OCI-LY7 (cell line): ENCODE data around the gene CERK. TPM values are rescaled to one million over a fixed set of nuclear protein-coding genes. Genes with fewer than 3 reads are reported as not detected.

Source experiments
- BruUV-seq: library from RNA; stranded (reverse); fragments of 400-500 nt; replicated peaks from 2 replicates; lab custom pipeline; 2021; lab: Mats Ljungman, UMichigan
- CTCF ChIA-PET: fragments of 300-600 bp; sonication (Branson Sonifier 250); formaldehyde crosslinking; loops from one replicate; lab custom pipeline; 2022; ENCODE audit warnings: antibody characterized with exemption; ENCODE audit not compliant: unreplicated experiment; lab: Charles Lee
- POLR2A ChIA-PET: fragments of 300-600 bp; sonication (Branson Sonifier 250); formaldehyde crosslinking; loops from one replicate; lab custom pipeline; 2022; ENCODE audit warnings: antibody characterized with exemption; lab: Charles Lee
- DNase-seq: peaks from one replicate; pipeline ENCODE4 v3.0.0-alpha.2; 2015; ENCODE audit warnings: low spot score
- H2AFZ ChIP-seq: fragments of 200-600 bp; sonication (generic), shearing (Covaris generic); 2 replicates; pipeline ENCODE4 v1.6.1; 2014; ENCODE audit warnings: mild to moderate bottlenecking, antibody characterized with exemption, low read length, moderate library complexity
- H3K27ac ChIP-seq: fragments of 200-600 bp; sonication (generic); 2 replicates; pipeline ENCODE4 v1.5.1; 2014; ENCODE audit warnings: mixed run types, low read depth, mild to moderate bottlenecking, moderate library complexity, low read length, inconsistent platforms; ENCODE audit not compliant: poor library complexity, severe bottlenecking
- H3K36me3 ChIP-seq: fragments of 200-600 bp; sonication (generic); 2 replicates; pipeline ENCODE4 v1.6.1; 2014; ENCODE audit warnings: mild to moderate bottlenecking, antibody characterized with exemption, low read length, moderate library complexity, mixed read lengths; ENCODE audit not compliant: insufficient read depth
- H3K4me1 ChIP-seq: fragments of 200-600 bp; sonication (generic); 2 replicates; pipeline ENCODE4 v1.5.1; 2014; ENCODE audit warnings: mild to moderate bottlenecking, low read length; ENCODE audit not compliant: insufficient read depth, poor library complexity, severe bottlenecking
- H3K4me2 ChIP-seq: fragments of 200-600 bp; sonication (generic); 2 replicates; pipeline ENCODE4 v1.6.1; 2014; ENCODE audit warnings: mild to moderate bottlenecking, low read length
- H3K4me3 ChIP-seq: fragments of 200-600 bp; sonication (generic); 2 replicates; pipeline ENCODE4 v1.5.1; 2014; ENCODE audit warnings: mild to moderate bottlenecking, low read depth, low read length; ENCODE audit not compliant: poor library complexity, severe bottlenecking
- H3K79me2 ChIP-seq: fragments of 200-600 bp; sonication (generic); 2 replicates; pipeline ENCODE4 v1.6.1; 2016; ENCODE audit warnings: low read depth, mild to moderate bottlenecking, low read length, moderate library complexity, mixed read lengths; ENCODE audit not compliant: insufficient read depth
- H3K9me2 ChIP-seq: fragments of 200-600 bp; sonication (generic); 2 replicates; pipeline ENCODE4 v1.6.1; 2016; ENCODE audit warnings: mild to moderate bottlenecking, low read length, mixed read lengths; ENCODE audit not compliant: insufficient read depth
- H3K9me3 ChIP-seq: fragments of 200-600 bp; sonication (generic); 2 replicates; pipeline ENCODE4 v1.6.1; 2014; ENCODE audit warnings: mild to moderate bottlenecking, mixed run types, low read length, mixed read lengths
- H4K20me1 ChIP-seq: fragments of 200-600 bp; sonication (generic); 2 replicates; pipeline ENCODE4 v1.6.1; 2014; ENCODE audit warnings: mild to moderate bottlenecking, antibody characterized with exemption, low read length, moderate library complexity, mixed read lengths; ENCODE audit not compliant: insufficient read depth
- EZH2phosphoT487 ChIP-seq: fragments of 200-600 bp; sonication (generic); IDR thresholded peaks from 2 replicates; pipeline ENCODE4 v1.6.1; 2018; ENCODE audit warnings: low read depth, borderline replicate concordance, mild to moderate bottlenecking, mixed run types, antibody characterized with exemption, low read length, moderate library complexity, mixed read lengths
- intact Hi-C: fragments of 100-400 bp; cut with micrococcal nuclease; formaldehyde crosslinking; loops from one replicate; pipeline ENCODE4 v1.10.0; 2022; ENCODE audit not compliant: unreplicated experiment
- total RNA-seq, 2 experiments: library from RNA; depleted of rRNA in 1 of 2; stranded (reverse); fragments of >200 nt in 1 of 2; shearing (Covaris generic) in 1 of 2; gene quantifications; 2 replicates each; pipeline ENCODE4 v1.2.3, GENCODE V29; 2014 to 2022
- TF ChIP-seq, protein P1 (sequence below): fragments of 200-600 bp; sonication (generic); conservative IDR thresholded peaks from 2 replicates; pipeline ENCODE4 v1.5.1; 2014; ENCODE audit warnings: mild to moderate bottlenecking, antibody characterized with exemption, low read length, moderate library complexity, mixed read lengths

The CERK gene
- total RNA-seq, 2 experiments from 2014 or later, result 36.6 to 48.1 TPM

DNA sequence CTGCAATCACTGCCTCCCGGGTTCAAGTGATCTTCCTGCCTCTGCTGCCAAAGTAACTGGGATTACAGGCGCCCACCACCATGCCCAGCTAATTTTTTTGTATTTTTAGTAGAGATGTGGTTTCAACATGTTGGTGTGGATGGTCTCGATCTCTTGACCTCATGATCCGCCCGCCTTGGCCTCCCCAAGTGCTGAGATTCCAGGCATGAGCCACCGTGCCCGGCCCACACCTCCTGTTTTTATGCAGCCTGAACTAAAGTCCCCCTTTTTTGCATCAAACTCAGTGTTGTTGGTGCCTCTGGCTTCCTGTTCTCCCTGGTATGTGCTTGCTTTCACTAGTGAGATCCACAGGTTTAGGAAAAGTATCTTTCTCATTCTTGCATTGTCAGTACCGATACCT is 28.6 kb upstream of the CERK start:
- no peak for TF ChIP-seq EZH2phosphoT487
- TF ChIP-seq, protein P1, sequence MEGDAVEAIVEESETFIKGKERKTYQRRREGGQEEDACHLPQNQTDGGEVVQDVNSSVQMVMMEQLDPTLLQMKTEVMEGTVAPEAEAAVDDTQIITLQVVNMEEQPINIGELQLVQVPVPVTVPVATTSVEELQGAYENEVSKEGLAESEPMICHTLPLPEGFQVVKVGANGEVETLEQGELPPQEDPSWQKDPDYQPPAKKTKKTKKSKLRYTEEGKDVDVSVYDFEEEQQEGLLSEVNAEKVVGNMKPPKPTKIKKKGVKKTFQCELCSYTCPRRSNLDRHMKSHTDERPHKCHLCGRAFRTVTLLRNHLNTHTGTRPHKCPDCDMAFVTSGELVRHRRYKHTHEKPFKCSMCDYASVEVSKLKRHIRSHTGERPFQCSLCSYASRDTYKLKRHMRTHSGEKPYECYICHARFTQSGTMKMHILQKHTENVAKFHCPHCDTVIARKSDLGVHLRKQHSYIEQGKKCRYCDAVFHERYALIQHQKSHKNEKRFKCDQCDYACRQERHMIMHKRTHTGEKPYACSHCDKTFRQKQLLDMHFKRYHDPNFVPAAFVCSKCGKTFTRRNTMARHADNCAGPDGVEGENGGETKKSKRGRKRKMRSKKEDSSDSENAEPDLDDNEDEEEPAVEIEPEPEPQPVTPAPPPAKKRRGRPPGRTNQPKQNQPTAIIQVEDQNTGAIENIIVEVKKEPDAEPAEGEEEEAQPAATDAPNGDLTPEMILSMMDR, result no peak
- Histone ChIP-seq H3K4me2 (peak overlapping the region; percentile 34; the same call in 1 of the 2 replicates), H2AFZ (no peak overlapping the region), H3K36me3 (peaks cover 25% of the 10 kb centered on the region), H3K27ac (no peak overlapping the region), H4K20me1 (no peaks in the 10 kb centered on the region; the same call in 1 of the 2 replicates), H3K79me2 (peaks cover 85% of the 10 kb centered on the region), H3K9me2 (no peaks in the 10 kb centered on the region), H3K4me3 (no peak overlapping the region), H3K9me3 (no peaks in the 10 kb centered on the region), H3K4me1 (peaks cover 69% of the 10 kb centered on the region)
- BruUV-seq, result no TSS peak
- ChIA-PET POLR2A (no interaction called here), CTCF (no interaction called here)
- intact Hi-C loops, result loop anchor here (10.0 kb wide), 1 partner anchor 202 kb away; no protein-coding TSS in a partner anchor
- no peak for DNase-seq

DNA sequence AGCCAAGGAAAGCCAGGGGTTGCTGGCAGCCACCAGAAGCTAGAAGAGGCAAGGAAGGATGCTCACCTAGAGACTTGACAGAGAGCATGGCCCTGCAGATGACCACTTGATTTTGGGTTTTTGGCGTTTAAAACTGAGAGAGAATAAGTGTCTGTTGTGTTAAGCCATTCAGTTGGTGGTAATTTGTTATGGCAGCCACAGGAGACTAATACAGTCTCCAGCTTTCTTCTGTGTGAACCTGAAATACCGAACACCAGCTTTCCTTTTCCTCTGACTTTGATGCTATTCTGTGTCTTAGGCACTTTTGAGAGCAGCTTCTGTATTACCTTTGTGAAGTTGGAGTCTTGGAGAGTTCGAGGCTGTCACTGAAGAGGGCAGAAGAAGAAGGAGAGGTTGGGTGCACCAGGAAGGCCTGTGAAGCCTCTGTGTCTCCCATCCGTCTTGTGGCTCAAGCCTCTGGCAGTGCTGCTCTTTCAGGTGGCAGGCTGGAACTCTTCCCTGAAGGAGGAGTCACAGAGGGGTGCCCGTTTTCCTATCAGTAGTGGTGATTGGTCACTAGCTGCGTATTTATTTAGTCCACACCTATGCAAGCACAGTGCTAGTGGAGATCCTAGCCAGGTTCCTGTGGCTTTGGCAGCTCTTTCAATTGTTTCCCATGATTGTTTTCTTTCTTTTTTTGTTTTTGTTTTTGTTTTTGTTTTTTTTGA is 26.9 kb upstream of the CERK start:
- H3K36me3 ChIP-seq, result peaks cover 23% of the 10 kb centered on the region; the same call in 1 of the 2 replicates
- no peak for DNase-seq
- CTCF ChIA-PET, result no interaction called here
- H3K9me2 ChIP-seq, result no peaks in the 10 kb centered on the region
- H3K4me2 ChIP-seq, result peak overlapping the region; percentile 98
- peaks cover 80% of the 10 kb centered on the region for H3K79me2 ChIP-seq
- no peak overlapping the region for H2AFZ ChIP-seq
- H4K20me1 ChIP-seq, result no peaks in the 10 kb centered on the region; the same call in 1 of the 2 replicates
- POLR2A ChIA-PET, result interaction anchor here (1.2 to 3.2 kb wide), 2 partner anchors 9 to 13 kb away, joined by 4 to 34 read pairs; no protein-coding TSS in a partner anchor
- intact Hi-C loops, result loop anchor here (10.0 kb wide), 1 partner anchor 200 kb away; no protein-coding TSS in a partner anchor
- TSS peak; percentile 59 for BruUV-seq
- peak overlapping the region; percentile 70 for H3K27ac ChIP-seq
- peak overlapping the region; percentile 93 for H3K4me3 ChIP-seq
- peaks cover 67% of the 10 kb centered on the region for H3K4me1 ChIP-seq
- no peaks in the 10 kb centered on the region for H3K9me3 ChIP-seq
- TF ChIP-seq, protein P1, result no peak
- no peak for TF ChIP-seq EZH2phosphoT487
